Measurements from ENCODE around the gene RFC5. TPM values are rescaled to one million over a fixed set of nuclear protein-coding genes. Genes with fewer than 3 reads are reported as not detected.

The RFC5 gene
- total RNA-seq, 1 experiment from 2014 or later = 78.6 TPM

- no peaks in the 10 kb centered on the region for H3K9me3 ChIP-seq (ENCODE audit: control insufficient read depth in 1 of 2, insufficient read depth in 1 of 2, low read depth in 1 of 2, low read length in 2 of 2)
- peaks cover 5 to 23% of the 10 kb centered on the region in 2 experiments; a peak in 2 of 4 replicates for H3K36me3 ChIP-seq (ENCODE audit: control insufficient read depth in 1 of 2, insufficient read depth in 2 of 2, low read length in 2 of 2)
- H3K79me2 ChIP-seq (ENCODE audit: insufficient read depth, low read length) = peaks cover 44% of the 10 kb centered on the region
- peak overlapping the region; percentile 59 for H3K9ac ChIP-seq (ENCODE audit: low read length)
- ATAC-seq = peak; percentile 87
- H4K20me1 ChIP-seq (ENCODE audit: insufficient read depth) = no peaks in the 10 kb centered on the region
- peak overlapping the region; percentile 80 for H3K4me2 ChIP-seq (ENCODE audit: low read length)
- no TSS peak for BruUV-seq (replicated peaks)
- peak; percentile 71; the same call in 1 of the 2 replicates for TF ChIP-seq SRF (IDR thresholded peaks at IDR 0.05; ENCODE audit: low read depth)
- peak; percentile 99 for TF ChIP-seq SP1 (IDR thresholded peaks at IDR 0.05; ENCODE audit: low read depth)
- TF ChIP-seq ZBTB33 (IDR thresholded peaks at IDR 0.05; ENCODE audit: extremely low read depth, insufficient replicate concordance, low read length) = peak; percentile 84
- TF ChIP-seq ZNF274 (IDR thresholded peaks at IDR 0.05; ENCODE audit: low read depth, low read length) = no peak
- TF ChIP-seq EGR1 (IDR thresholded peaks at IDR 0.05; ENCODE audit: low read depth) = no peak; the same call in 1 of the 2 replicates
- TF ChIP-seq MAX (IDR thresholded peaks at IDR 0.05) = peak; percentile 93
- TF ChIP-seq CEBPB (IDR thresholded peaks at IDR 0.05; ENCODE audit: low read depth) = peak; percentile 99
- peak; percentile 61 for TF ChIP-seq TCF7L2 (IDR thresholded peaks at IDR 0.05; ENCODE audit: borderline replicate concordance, extremely low read depth, insufficient read depth, insufficient read length)
- TF ChIP-seq JUND (IDR thresholded peaks at IDR 0.05) = peak; percentile 99
- peak; percentile 79 for TF ChIP-seq YY1 (IDR thresholded peaks at IDR 0.05; ENCODE audit: extremely low read depth, insufficient replicate concordance, low read depth, low read length)
- TF ChIP-seq CBX3 (IDR thresholded peaks at IDR 0.05; ENCODE audit: low read depth) = peak; percentile 99
- TF ChIP-seq FOSL1 (IDR thresholded peaks at IDR 0.05; ENCODE audit: low read depth) = peak; percentile 99
- TF ChIP-seq POLR2AphosphoS5 (IDR thresholded peaks at IDR 0.05; ENCODE audit: low read depth, low read length) = peak; percentile 87
- peak; percentile 97 for TF ChIP-seq SIN3A (IDR thresholded peaks at IDR 0.05; ENCODE audit: low read depth)
- no peak for TF ChIP-seq EZH2 (IDR thresholded peaks at IDR 0.05)
- peak; percentile 24; the same call in 1 of the 2 replicates for TF ChIP-seq RAD21 (IDR thresholded peaks at IDR 0.05; ENCODE audit: low read depth)
- peak overlapping the region; percentile 21 to 49 for H3K4me3 ChIP-seq (replicated peaks in 1 of 2; ENCODE audit: low read depth in 1 of 2, low read length in 2 of 2)
- intact Hi-C loops (cut with micrococcal nuclease) = loop anchor here (5.0 kb wide), 1 partner anchor 65 kb away; no protein-coding TSS in a partner anchor
- CTCF ChIA-PET = interaction anchor here (1.0 kb wide), 1 partner anchor 17 kb away, joined by 4 read pairs; no protein-coding TSS in a partner anchor
- no peaks in the 10 kb centered on the region for H3K27me3 ChIP-seq (ENCODE audit: insufficient read depth, low read length)
- H3K9me2 ChIP-seq (ENCODE audit: insufficient read depth) = no peaks in the 10 kb centered on the region
- peaks cover 34 to 58% of the 10 kb centered on the region in 2 experiments for H3K4me1 ChIP-seq (ENCODE audit: control insufficient read depth in 1 of 2, insufficient read depth in 2 of 2, low read length in 2 of 2)
- RAD21 ChIA-PET (ENCODE audit: low non-redundant PET in 1 of 2, low total read pairs in 2 of 2, uncharacterized antibody in 2 of 2, unreplicated experiment in 2 of 2) = no interaction called here
- no peak overlapping the region for H2AFZ ChIP-seq (ENCODE audit: low read depth, low read length, poor library complexity, severe bottlenecking)
- peak; percentile 97 for DNase-seq (ENCODE audit: low read depth, low spot score)
- POLR2A ChIA-PET = no interaction called here
- peak overlapping the region; percentile 87 for H3K27ac ChIP-seq (ENCODE audit: low read depth, low read length)
Observed at GRCh38 chr12:118052324-118053070, 36.0 kb downstream of the RFC5 start.
